Mesendoderm (in vitro differentiated cells): ENCODE results near the gene VDAC1.

Experiments used
- DNase-seq: peaks from one replicate; pipeline ENCODE4 v3.0.0; 2013
- H2AK5ac ChIP-seq: 2 replicates; pipeline ENCODE4 v1.6.1; 2013; ENCODE audit warnings: low read length, inconsistent platforms
- H2BK120ac ChIP-seq: 2 replicates; pipeline ENCODE4 v1.6.1; 2013; ENCODE audit warnings: low read depth, mild to moderate bottlenecking, low read length, moderate library complexity, mixed read lengths
- H2BK15ac ChIP-seq: replicated peaks from 2 replicates; pipeline ENCODE4 v1.6.1; 2013; ENCODE audit warnings: low read depth, mild to moderate bottlenecking, moderate library complexity
- H2BK5ac ChIP-seq: 2 replicates; pipeline ENCODE4 v1.6.1; 2013; ENCODE audit warnings: low read length, inconsistent platforms
- H3K18ac ChIP-seq: 2 replicates; pipeline ENCODE4 v1.6.1; 2013; ENCODE audit warnings: mild to moderate bottlenecking, low read length, mixed read lengths
- H3K23ac ChIP-seq: one replicate; pipeline ENCODE4 v1.6.1; 2013; ENCODE audit warnings: low read length
- H3K27ac ChIP-seq: 2 replicates; pipeline ENCODE4 v1.5.1; 2013; ENCODE audit warnings: low read depth, mild to moderate bottlenecking, inconsistent platforms, low read length, moderate library complexity
- H3K27me3 ChIP-seq: 2 replicates; pipeline ENCODE4 v1.6.1; 2013; ENCODE audit warnings: low read length, control low read depth, mild to moderate bottlenecking, inconsistent platforms; ENCODE audit not compliant: insufficient read depth, poor library complexity
- H3K36me3 ChIP-seq: 2 replicates; pipeline ENCODE4 v1.6.1; 2013; ENCODE audit warnings: low read length, inconsistent platforms; ENCODE audit not compliant: control insufficient read depth, insufficient read depth
- H3K4ac ChIP-seq: one replicate; pipeline ENCODE4 v1.6.1; 2013; ENCODE audit warnings: low read depth, mild to moderate bottlenecking, low read length, moderate library complexity
- H3K4me1 ChIP-seq: 2 replicates; pipeline ENCODE4 v1.6.1; 2013; ENCODE audit warnings: low read depth, low read length, inconsistent platforms; ENCODE audit not compliant: control insufficient read depth
- H3K4me2 ChIP-seq: 2 replicates; pipeline ENCODE4 v1.6.1; 2013; ENCODE audit warnings: low read length
- H3K4me3 ChIP-seq: 2 replicates; pipeline ENCODE4 v1.5.1; 2013; ENCODE audit warnings: mild to moderate bottlenecking, low read length
- H3K56ac ChIP-seq: one replicate; pipeline ENCODE4 v1.6.1; 2013; ENCODE audit warnings: low read length
- H3K79me1 ChIP-seq: 2 replicates; pipeline ENCODE4 v1.6.1; 2013; ENCODE audit warnings: low read length, inconsistent platforms
- H3K79me2 ChIP-seq: 2 replicates; pipeline ENCODE4 v1.6.1; 2013; ENCODE audit warnings: mild to moderate bottlenecking, low read length; ENCODE audit not compliant: control insufficient read depth, insufficient read depth
- H3K9ac ChIP-seq: 2 replicates; pipeline ENCODE4 v1.6.1; 2013; ENCODE audit warnings: low read length, inconsistent platforms
- H4K5ac ChIP-seq: one replicate; pipeline ENCODE4 v1.6.1; 2013; ENCODE audit warnings: low read length
- H4K8ac ChIP-seq: one replicate; pipeline ENCODE4 v1.6.1; 2013; ENCODE audit warnings: low read depth, mild to moderate bottlenecking, control low read depth, low read length, moderate library complexity
- whole genome bisulfite sequencing: extraction: QIAGEN DNeasy Blood & Tissue Kit; methylation state at CpG from one replicate; pipeline ENCODE4 v1.1.7; 2013; ENCODE audit warnings: low lambda C conversion rate, missing lambda C conversion rate; ENCODE audit not compliant: insufficient coverage; ENCODE audit errors: extremely low coverage; 5-methylcytosine and 5-hydroxymethylcytosine counted together

VDAC1 gene

GRCh38 chr5:133926489-133927299 lies 78.1 kb downstream of the VDAC1 start:
- Histone ChIP-seq H3K4me2 (no peak overlapping the region), H3K4ac (no peak overlapping the region), H3K23ac (no peak overlapping the region), H3K4me3 (no peak overlapping the region), H3K79me1 (no peaks in the 10 kb centered on the region), H3K9ac (no peak overlapping the region), H3K36me3 (no peaks in the 10 kb centered on the region), H3K27me3 (no peaks in the 10 kb centered on the region), H3K4me1 (no peaks in the 10 kb centered on the region), H4K8ac (no peak overlapping the region), H3K27ac (no peak overlapping the region), H3K18ac (no peak overlapping the region), H2BK5ac (no peak overlapping the region), H3K79me2 (no peaks in the 10 kb centered on the region), H2AK5ac (no peak overlapping the region), H3K56ac (no peak overlapping the region), H4K5ac (no peak overlapping the region), H2BK120ac (no peak overlapping the region), H2BK15ac (no peak overlapping the region)
- DNase-seq, result no peak
- no CpG with 5 or more reads among the region's 17 CpGs for WGBS

GRCh38 chr5:133925866-133926488 lies 78.8 kb downstream of the VDAC1 start:
- no peak overlapping the region for H3K18ac ChIP-seq
- no peak overlapping the region for H4K8ac ChIP-seq
- H3K9ac ChIP-seq, result no peak overlapping the region
- peak; percentile 81 for DNase-seq
- no peak overlapping the region for H3K4me3 ChIP-seq
- H3K79me1 ChIP-seq, result no peaks in the 10 kb centered on the region
- no peak overlapping the region for H3K4me2 ChIP-seq
- no peak overlapping the region for H2AK5ac ChIP-seq
- no peak overlapping the region for H2BK5ac ChIP-seq
- no peaks in the 10 kb centered on the region for H3K4me1 ChIP-seq
- H3K23ac ChIP-seq, result no peak overlapping the region
- no peak overlapping the region for H3K27ac ChIP-seq
- no peaks in the 10 kb centered on the region for H3K27me3 ChIP-seq
- no peaks in the 10 kb centered on the region for H3K36me3 ChIP-seq
- no peak overlapping the region for H4K5ac ChIP-seq
- no peak overlapping the region for H3K4ac ChIP-seq
- no peak overlapping the region for H3K56ac ChIP-seq
- WGBS, result no CpG with 5 or more reads among the region's 12 CpGs
- H2BK15ac ChIP-seq, result no peak overlapping the region
- H2BK120ac ChIP-seq, result no peak overlapping the region
- H3K79me2 ChIP-seq, result no peaks in the 10 kb centered on the region

- H3K4ac ChIP-seq, result no peak overlapping the region
- no peak overlapping the region for H2BK120ac ChIP-seq
- H3K9ac ChIP-seq, result no peak overlapping the region
- peak overlapping the region; percentile 24 for H3K23ac ChIP-seq
- H2BK5ac ChIP-seq, result no peak overlapping the region
- H4K8ac ChIP-seq, result no peak overlapping the region
- H3K27me3 ChIP-seq, result no peaks in the 10 kb centered on the region
- no peak overlapping the region for H4K5ac ChIP-seq
- H3K56ac ChIP-seq, result peak overlapping the region; percentile 49
- no peaks in the 10 kb centered on the region for H3K36me3 ChIP-seq
- H2AK5ac ChIP-seq, result no peak overlapping the region
- WGBS, result no CpG with 5 or more reads among the region's 3 CpGs
- no peaks in the 10 kb centered on the region for H3K79me1 ChIP-seq
- no peak overlapping the region for H3K18ac ChIP-seq
- DNase-seq, result no peak
- no peak overlapping the region for H3K4me2 ChIP-seq
- H3K79me2 ChIP-seq, result no peaks in the 10 kb centered on the region
- H2BK15ac ChIP-seq, result no peak overlapping the region
- H3K4me1 ChIP-seq, result no peaks in the 10 kb centered on the region
- H3K4me3 ChIP-seq, result no peak overlapping the region
- H3K27ac ChIP-seq, result no peak overlapping the region
These were observed 79.5 kb downstream of the VDAC1 start for GRCh38 chr5:133925269-133925668.

GRCh38 chr5:133924221-133924920 lies 80.4 kb downstream of the VDAC1 start:
- H3K4ac ChIP-seq, result no peak overlapping the region
- H2AK5ac ChIP-seq, result no peak overlapping the region
- no peak overlapping the region for H2BK5ac ChIP-seq
- H3K4me1 ChIP-seq, result no peaks in the 10 kb centered on the region
- no peak overlapping the region for H3K9ac ChIP-seq
- H4K5ac ChIP-seq, result no peak overlapping the region
- H3K36me3 ChIP-seq, result no peaks in the 10 kb centered on the region
- H4K8ac ChIP-seq, result no peak overlapping the region
- H3K18ac ChIP-seq, result no peak overlapping the region
- WGBS, result no CpG with 5 or more reads among the region's 5 CpGs
- no peaks in the 10 kb centered on the region for H3K79me2 ChIP-seq
- no peaks in the 10 kb centered on the region for H3K79me1 ChIP-seq
- no peaks in the 10 kb centered on the region for H3K27me3 ChIP-seq
- no peak overlapping the region for H2BK120ac ChIP-seq
- DNase-seq, result peak; percentile 72
- H3K23ac ChIP-seq, result no peak overlapping the region
- no peak overlapping the region for H2BK15ac ChIP-seq
- no peak overlapping the region for H3K4me2 ChIP-seq
- no peak overlapping the region for H3K27ac ChIP-seq
- H3K56ac ChIP-seq, result no peak overlapping the region
- H3K4me3 ChIP-seq, result no peak overlapping the region

- H3K4ac ChIP-seq, result no peak overlapping the region
- H3K56ac ChIP-seq, result no peak overlapping the region
- no peak overlapping the region for H3K18ac ChIP-seq
- H3K36me3 ChIP-seq, result no peaks in the 10 kb centered on the region
- WGBS, result no CpG with 5 or more reads among the region's 5 CpGs
- H2BK120ac ChIP-seq, result no peak overlapping the region
- H4K5ac ChIP-seq, result no peak overlapping the region
- no peak overlapping the region for H3K27ac ChIP-seq
- H3K4me2 ChIP-seq, result no peak overlapping the region
- no peaks in the 10 kb centered on the region for H3K79me1 ChIP-seq
- H4K8ac ChIP-seq, result no peak overlapping the region
- H2AK5ac ChIP-seq, result no peak overlapping the region
- no peaks in the 10 kb centered on the region for H3K27me3 ChIP-seq
- H3K4me3 ChIP-seq, result no peak overlapping the region
- no peak overlapping the region for H3K23ac ChIP-seq
- H2BK5ac ChIP-seq, result no peak overlapping the region
- H2BK15ac ChIP-seq, result no peak overlapping the region
- DNase-seq, result no peak
- no peaks in the 10 kb centered on the region for H3K79me2 ChIP-seq
- no peaks in the 10 kb centered on the region for H3K4me1 ChIP-seq
- no peak overlapping the region for H3K9ac ChIP-seq
These were observed 82.8 kb downstream of the VDAC1 start for GRCh38 chr5:133921979-133922378.
